T-helper 2 cell treated with Interferon-gamma antibody and Interleukin-4, amounts not matched to agents 100 ng/mL and 5 ng/mL, for 36 hours (primary cell): Measurements from ENCODE around the gene WDR27. TPM values are rescaled to one million over a fixed set of nuclear protein-coding genes. Genes with fewer than 3 reads are reported as not detected.
"Not testable (repeated sequence)": the region's sequence is repeated elsewhere in the genome, so short reads cannot be mapped to it uniquely, and the experiment has no call there.

Experiments
- intact Hi-C: fragments of 100-400 bp; cut with micrococcal nuclease; formaldehyde crosslinking; loops from one replicate; pipeline ENCODE4 v1.15.1; 2023
- total RNA-seq: library from RNA; stranded (reverse); gene quantifications from 2 replicates; pipeline ENCODE4 v1.2.3, GENCODE V29; 2022

Gene WDR27
- total RNA-seq, 1 donor from 2014 or later = 22.8 TPM

GRCh38 chr6:169714178-169714577 is 12.3 kb upstream of the WDR27 start:
- intact Hi-C loops = no loop called here

GRCh38 chr6:169710009-169710408 is 8.2 kb upstream of the WDR27 start:
- intact Hi-C loops = no loop called here

- intact Hi-C loops = loop anchor here (10.0 kb wide), 1 partner anchor 124 kb away; no protein-coding TSS in a partner anchor
Observed at GRCh38 chr6:169709293-169709692, 7.5 kb upstream of the WDR27 start.

- intact Hi-C loops = loop anchor here (10.0 kb wide), 1 partner anchor 123 kb away; no protein-coding TSS in a partner anchor
Observed at GRCh38 chr6:169707772-169708171, 5.9 kb upstream of the WDR27 start.

- intact Hi-C loops = loop anchor here (1.0 to 10.0 kb wide), 8 partner anchors 20 to 850 kb away; partner anchors contain the start of genes DYNLT2, ERMARD, FAM120B and PSMB1
Observed at GRCh38 chr6:169702840-169703246, 1.0 kb upstream of the WDR27 start.

- intact Hi-C loops = loop anchor here (2.0 to 10.0 kb wide), 2 partner anchors 117 to 807 kb away; no protein-coding TSS in a partner anchor
Observed at GRCh38 chr6:169701311-169701953, 397 bp downstream of the WDR27 start.

GRCh38 chr6:169700296-169700695 is 1.5 kb downstream of the WDR27 start:
- intact Hi-C loops = loop anchor here (2.0 to 10.0 kb wide), 2 partner anchors 115 to 805 kb away; no protein-coding TSS in a partner anchor

- intact Hi-C loops = not testable (repeated sequence)
Observed at GRCh38 chr6:169697115-169697514, 4.7 kb downstream of the WDR27 start.

- intact Hi-C loops = no loop called here
Observed at GRCh38 chr6:169695131-169695530, 6.7 kb downstream of the WDR27 start.

- intact Hi-C loops = no loop called here
Observed at GRCh38 chr6:169692516-169692915, 9.3 kb downstream of the WDR27 start.

- intact Hi-C loops = no loop called here
Observed at GRCh38 chr6:169691260-169691659, 10.6 kb downstream of the WDR27 start.

- intact Hi-C loops = no loop called here
Observed at GRCh38 chr6:169689287-169689686, 12.5 kb downstream of the WDR27 start.

GRCh38 chr6:169685860-169686259 is 16.0 kb downstream of the WDR27 start:
- intact Hi-C loops = no loop called here

- intact Hi-C loops = no loop called here
Observed at GRCh38 chr6:169684056-169684455, 17.8 kb downstream of the WDR27 start.

GRCh38 chr6:169678342-169678741 is 23.5 kb downstream of the WDR27 start:
- intact Hi-C loops = no loop called here

GRCh38 chr6:169677096-169677495 is 24.7 kb downstream of the WDR27 start:
- intact Hi-C loops = no loop called here

GRCh38 chr6:169675011-169675410 is 26.8 kb downstream of the WDR27 start:
- intact Hi-C loops = no loop called here

GRCh38 chr6:169671563-169671962 is 30.3 kb downstream of the WDR27 start:
- intact Hi-C loops = no loop called here

GRCh38 chr6:169669889-169670288 is 31.9 kb downstream of the WDR27 start:
- intact Hi-C loops = no loop called here

GRCh38 chr6:169669147-169669546 is 32.7 kb downstream of the WDR27 start:
- intact Hi-C loops = no loop called here

GRCh38 chr6:169668203-169668847 is 33.5 kb downstream of the WDR27 start:
- intact Hi-C loops = no loop called here

- intact Hi-C loops = no loop called here
Observed at GRCh38 chr6:169667716-169668115, 34.1 kb downstream of the WDR27 start.

- intact Hi-C loops = no loop called here
Observed at GRCh38 chr6:169666441-169666840, 35.4 kb downstream of the WDR27 start.
